BE2C (cell line): ENCODE data around the gene TSPAN14.

Source experiments
- DNase-seq: peaks from one replicate; pipeline ENCODE4 v3.0.0-alpha.2; 2020
- H3K27me3 ChIP-seq: fragments of 250-450 bp; sonication (Bioruptor Pico); 2 replicates; pipeline ENCODE4 v1.5.1; 2020; ENCODE audit warnings: mild to moderate bottlenecking
- H3K36me3 ChIP-seq: fragments of 250-450 bp; sonication (Bioruptor Pico); 2 replicates; pipeline ENCODE4 v1.5.1; 2020; ENCODE audit warnings: mild to moderate bottlenecking
- H3K4me1 ChIP-seq: fragments of 250-450 bp; sonication (Bioruptor Pico); 2 replicates; pipeline ENCODE4 v1.5.1; 2020
- H3K4me3 ChIP-seq: 2 replicates; pipeline ENCODE4 v1.5.1; 2011; ENCODE audit warnings: low read depth, low read length
- H3K9me3 ChIP-seq: fragments of 250-450 bp; sonication (Bioruptor Pico); 2 replicates; pipeline ENCODE4 v1.5.1; 2020
- TF ChIP-seq, protein P1 (sequence below): IDR thresholded peaks from 2 replicates; pipeline ENCODE4 v1.5.1; 2012; ENCODE audit warnings: mild to moderate bottlenecking, low read depth, low read length

TSPAN14 gene

GRCh38 chr10:80452069-80452468, 2.0 kb upstream of the TSPAN14 start:
- Histone ChIP-seq H3K27me3 (no peaks in the 10 kb centered on the region), H3K9me3 (no peaks in the 10 kb centered on the region), H3K4me1 (no peaks in the 10 kb centered on the region; the same call in 1 of the 2 replicates), H3K36me3 (no peaks in the 10 kb centered on the region), H3K4me3 (no peak overlapping the region)
- no peak for DNase-seq
- TF ChIP-seq, protein P1, sequence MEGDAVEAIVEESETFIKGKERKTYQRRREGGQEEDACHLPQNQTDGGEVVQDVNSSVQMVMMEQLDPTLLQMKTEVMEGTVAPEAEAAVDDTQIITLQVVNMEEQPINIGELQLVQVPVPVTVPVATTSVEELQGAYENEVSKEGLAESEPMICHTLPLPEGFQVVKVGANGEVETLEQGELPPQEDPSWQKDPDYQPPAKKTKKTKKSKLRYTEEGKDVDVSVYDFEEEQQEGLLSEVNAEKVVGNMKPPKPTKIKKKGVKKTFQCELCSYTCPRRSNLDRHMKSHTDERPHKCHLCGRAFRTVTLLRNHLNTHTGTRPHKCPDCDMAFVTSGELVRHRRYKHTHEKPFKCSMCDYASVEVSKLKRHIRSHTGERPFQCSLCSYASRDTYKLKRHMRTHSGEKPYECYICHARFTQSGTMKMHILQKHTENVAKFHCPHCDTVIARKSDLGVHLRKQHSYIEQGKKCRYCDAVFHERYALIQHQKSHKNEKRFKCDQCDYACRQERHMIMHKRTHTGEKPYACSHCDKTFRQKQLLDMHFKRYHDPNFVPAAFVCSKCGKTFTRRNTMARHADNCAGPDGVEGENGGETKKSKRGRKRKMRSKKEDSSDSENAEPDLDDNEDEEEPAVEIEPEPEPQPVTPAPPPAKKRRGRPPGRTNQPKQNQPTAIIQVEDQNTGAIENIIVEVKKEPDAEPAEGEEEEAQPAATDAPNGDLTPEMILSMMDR: no peak

- TF ChIP-seq, protein P1: no peak
- H3K36me3 ChIP-seq: no peaks in the 10 kb centered on the region
- no peaks in the 10 kb centered on the region for H3K9me3 ChIP-seq
- no peak overlapping the region for H3K4me3 ChIP-seq
- H3K27me3 ChIP-seq: no peaks in the 10 kb centered on the region
- no peak for DNase-seq
- no peaks in the 10 kb centered on the region; the same call in 1 of the 2 replicates for H3K4me1 ChIP-seq
These were observed 1.5 kb upstream of the TSPAN14 start for GRCh38 chr10:80452640-80453039.

- Histone ChIP-seq H3K36me3 (no peaks in the 10 kb centered on the region), H3K27me3 (no peaks in the 10 kb centered on the region), H3K4me1 (no peaks in the 10 kb centered on the region; the same call in none of the 2 replicates), H3K4me3 (peak overlapping the region; percentile 49), H3K9me3 (no peaks in the 10 kb centered on the region)
- no peak for DNase-seq
- TF ChIP-seq, protein P1: no peak
These were observed 861 bp upstream of the TSPAN14 start for GRCh38 chr10:80453056-80453841.

DNA sequence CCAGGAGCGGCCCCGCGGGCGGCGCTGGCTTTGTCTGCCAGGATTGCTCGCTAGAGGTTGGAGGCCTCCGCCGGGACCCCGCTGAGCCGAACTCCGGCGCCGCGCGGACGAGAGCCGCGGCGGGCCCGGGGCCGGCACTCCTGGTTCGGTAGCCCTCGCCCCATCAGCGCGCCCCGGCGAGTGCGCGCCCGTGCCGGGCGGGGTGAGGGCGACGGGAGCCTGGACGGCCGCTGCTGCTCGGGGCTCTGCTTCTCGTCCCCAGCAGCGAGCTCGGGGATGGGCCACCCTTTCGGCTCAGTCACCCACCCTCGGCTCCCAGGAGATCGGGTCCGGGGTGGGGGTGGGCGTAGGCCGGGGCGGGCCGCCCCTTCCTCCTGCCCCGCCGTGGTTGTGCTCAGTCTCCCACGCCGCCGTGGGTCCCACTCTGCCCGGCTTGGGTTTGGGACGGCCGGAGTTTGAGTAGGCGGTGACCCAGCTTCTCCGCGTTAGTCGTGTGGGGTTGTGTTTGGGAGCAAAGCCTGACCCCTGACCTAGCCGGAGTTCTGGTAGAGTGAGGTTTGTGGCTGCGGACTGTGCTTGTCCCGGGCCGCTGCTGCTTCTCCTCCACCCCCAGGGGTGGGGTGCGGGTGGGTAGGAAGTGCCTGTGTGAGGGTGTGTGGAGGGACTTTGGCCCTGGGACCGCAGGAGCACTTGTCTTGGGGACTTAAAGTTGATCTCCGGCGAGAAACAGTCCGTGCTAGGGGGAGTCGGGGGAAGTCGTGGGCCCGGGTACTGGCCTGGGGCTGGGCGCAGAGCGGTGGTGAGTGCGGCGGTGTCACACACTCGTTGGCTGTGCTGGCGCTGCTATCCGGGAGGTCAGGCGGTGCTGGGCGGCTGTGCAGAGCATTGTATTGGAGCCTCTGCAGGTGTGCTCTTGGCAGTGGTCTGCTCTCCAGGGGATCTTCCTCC, 677 bp downstream of the TSPAN14 start:
- H3K27me3 ChIP-seq: no peaks in the 10 kb centered on the region
- H3K4me3 ChIP-seq: peak overlapping the region; percentile 73
- no peaks in the 10 kb centered on the region for H3K36me3 ChIP-seq
- H3K9me3 ChIP-seq: no peaks in the 10 kb centered on the region
- DNase-seq: peak; percentile 40
- peaks cover 9% of the 10 kb centered on the region for H3K4me1 ChIP-seq
- TF ChIP-seq, protein P1: no peak

DNA sequence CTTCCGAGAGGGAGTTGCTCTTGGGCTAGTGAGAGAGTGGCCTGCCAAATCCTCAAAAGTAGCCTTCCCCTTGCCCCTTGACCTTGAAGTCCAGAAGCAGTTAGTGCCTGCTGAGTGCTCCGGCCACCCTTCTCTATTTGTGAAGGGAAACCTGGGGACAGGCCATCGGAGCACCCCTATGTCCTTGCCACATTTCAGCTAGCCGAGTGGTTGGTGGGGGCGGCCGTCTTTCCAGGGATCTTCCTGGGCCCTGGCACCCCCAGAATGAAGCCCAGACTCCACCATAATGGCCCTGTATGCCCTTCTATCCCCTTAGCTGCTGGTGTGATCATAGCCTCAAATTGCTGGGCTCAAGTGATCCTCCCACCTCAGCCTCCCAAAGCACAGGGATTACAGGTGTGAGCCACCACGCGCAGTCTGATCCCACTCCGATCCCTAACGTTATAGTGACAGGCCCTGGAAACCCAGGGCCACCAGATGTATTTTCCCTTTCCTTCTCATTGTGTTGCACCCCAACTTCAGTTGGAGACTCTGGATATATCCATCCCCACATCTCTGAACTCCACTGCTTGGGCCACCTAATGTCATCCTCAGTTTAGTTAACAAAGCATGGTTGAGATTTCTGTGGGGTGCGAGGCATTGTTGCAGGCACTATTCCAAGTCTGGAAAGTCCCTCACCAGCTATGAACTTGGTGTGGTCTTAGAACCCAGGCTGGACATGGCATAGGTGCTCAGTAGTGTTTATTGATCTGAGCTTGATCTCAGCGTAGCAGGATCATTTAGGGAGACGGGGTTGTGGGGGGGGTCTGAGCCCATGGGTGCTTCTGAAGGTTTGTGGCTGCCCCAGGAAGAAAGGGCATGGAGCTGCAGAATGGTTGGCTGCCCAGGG, 1.6 kb downstream of the TSPAN14 start:
- no peaks in the 10 kb centered on the region for H3K9me3 ChIP-seq
- TF ChIP-seq, protein P1: no peak
- no peaks in the 10 kb centered on the region for H3K36me3 ChIP-seq
- peaks cover 9% of the 10 kb centered on the region for H3K4me1 ChIP-seq
- H3K4me3 ChIP-seq: peak overlapping the region; percentile 73
- no peak for DNase-seq
- H3K27me3 ChIP-seq: no peaks in the 10 kb centered on the region
